HEK293T (cell line): ENCODE measurements around the gene DYRK3.

Experiments used
- ARNT ChIP-seq: fragments of 450-650 bp; IDR thresholded peaks from 2 replicates; pipeline ENCODE4 v1.6.1; 2017; ENCODE audit warnings: mild to moderate bottlenecking
- CTBP1 ChIP-seq: fragments of 450-650 bp; IDR thresholded peaks from 2 replicates; pipeline ENCODE4 v1.6.1; 2016; ENCODE audit warnings: borderline replicate concordance
- FOXA1 ChIP-seq: fragments of 450-650 bp; IDR thresholded peaks from 2 replicates; pipeline ENCODE4 v1.6.1; 2016; ENCODE audit warnings: mild to moderate bottlenecking
- FOXK2 ChIP-seq: fragments of 450-650 bp; IDR thresholded peaks from 2 replicates; pipeline ENCODE4 v1.6.1; 2016; ENCODE audit warnings: mild to moderate bottlenecking
- FOXM1 ChIP-seq: fragments of 450-650 bp; IDR thresholded peaks from 2 replicates; pipeline ENCODE4 v1.6.1; 2017; ENCODE audit warnings: mild to moderate bottlenecking, borderline replicate concordance
- LEF1 ChIP-seq: fragments of 450-650 bp; IDR thresholded peaks from 2 replicates; pipeline ENCODE4 v1.6.1; 2017; ENCODE audit warnings: mild to moderate bottlenecking, borderline replicate concordance
- PKNOX1 ChIP-seq: fragments of 450-650 bp; IDR thresholded peaks from 2 replicates; pipeline ENCODE4 v1.6.1; 2016
- SP1 ChIP-seq: fragments of 450-650 bp; IDR thresholded peaks from 2 replicates; pipeline ENCODE4 v1.6.1; 2017
- SUZ12 ChIP-seq: fragments of 450-650 bp; IDR thresholded peaks from 2 replicates; pipeline ENCODE4 v1.6.1; 2016; ENCODE audit warnings: mild to moderate bottlenecking
- TARDBP ChIP-seq: fragments of 450-650 bp; IDR thresholded peaks from 2 replicates; pipeline ENCODE4 v1.6.1; 2016
- ZNF384 ChIP-seq: fragments of 450-650 bp; IDR thresholded peaks from 2 replicates; pipeline ENCODE4 v1.6.1; 2016

- TF ChIP-seq ARNT: no peak
- TF ChIP-seq FOXK2: no peak
- no peak for TF ChIP-seq FOXM1
- TF ChIP-seq ZNF384: no peak
- no peak for TF ChIP-seq PKNOX1
- TF ChIP-seq FOXA1: no peak
- no peak for TF ChIP-seq SP1
- TF ChIP-seq TARDBP: no peak
- no peak for TF ChIP-seq LEF1
- no peak for TF ChIP-seq SUZ12
- no peak for TF ChIP-seq CTBP1
These were observed 27.2 kb downstream of the DYRK3 start for GRCh38 chr1:206662396-206663092.
